Stimulated activated CD4-positive, alpha-beta T cell treated with anti-CD3 and anti-CD28 coated beads, Interleukin-4, amount 100 ng/mL, for 48 hours (primary cell): Measurements from ENCODE around the gene OR2T3.
"Not testable (repeated sequence)": the region's sequence is repeated elsewhere in the genome, so short reads cannot be mapped to it uniquely, and the experiment has no call there.

Source experiments
- DNase-seq, 2 donors: peaks; one replicate each; pipeline ENCODE4 v3.0.0-alpha.2; 2020; ENCODE audit warnings: low read depth in 2 of 2

Gene OR2T3

GRCh38 chr1:248472111-248472510, 1.0 kb upstream of the OR2T3 start:
- not testable (repeated sequence) for DNase-seq

GRCh38 chr1:248475660-248476059, 2.5 kb downstream of the OR2T3 start:
- DNase-seq, result not testable (repeated sequence)

GRCh38 chr1:248481686-248482579, 8.8 kb downstream of the OR2T3 start:
- DNase-seq, result not testable (repeated sequence)

GRCh38 chr1:248488289-248488688, 15.1 kb downstream of the OR2T3 start, which contains the start of gene OR2T5:
OR2T5 (plus strand) TSS chr1:248488589; CDS start chr1:248488589, 0 bp downstream.
- not testable (repeated sequence) for DNase-seq

- DNase-seq, result not testable (repeated sequence)
Measured at GRCh38 chr1:248496661-248497060, 23.5 kb downstream of the OR2T3 start.

- not testable (repeated sequence) for DNase-seq
Measured at GRCh38 chr1:248500305-248501035, 27.3 kb downstream of the OR2T3 start.

GRCh38 chr1:248507773-248508172, 34.6 kb downstream of the OR2T3 start, which contains the start of gene OR2G6:
OR2G6 (plus strand) TSS chr1:248508073; CDS start chr1:248521647, 13,574 bp downstream.
- DNase-seq, result not testable (repeated sequence)

GRCh38 chr1:248510217-248510616, 37.1 kb downstream of the OR2T3 start:
- DNase-seq, result not testable (repeated sequence)

- DNase-seq, result no peak
Measured at GRCh38 chr1:248521856-248522255, 48.7 kb downstream of the OR2T3 start.
